Fibroblast of lung (primary cell): ENCODE measurements around the gene CTRB1.

Source experiments
- EZH2 ChIP-seq: IDR thresholded peaks from 2 replicates; pipeline ENCODE4 v1.5.1; 2012; ENCODE audit warnings: low read length, control low read depth, mild to moderate bottlenecking; ENCODE audit errors: missing control alignments
- TF ChIP-seq, protein P1 (sequence below), 2 donors: IDR thresholded peaks in 1 of 2; conservative IDR thresholded peaks in 1 of 2; 1 replicate in 1 of 2; 2 replicates in 1 of 2; pipeline ENCODE4 v1.5.1; 2011 to 2012; ENCODE audit warnings: low read length in 2 of 2, control low read depth in 1 of 2, inconsistent platforms in 1 of 2, low read depth in 1 of 2, mild to moderate bottlenecking in 1 of 2

DNA sequence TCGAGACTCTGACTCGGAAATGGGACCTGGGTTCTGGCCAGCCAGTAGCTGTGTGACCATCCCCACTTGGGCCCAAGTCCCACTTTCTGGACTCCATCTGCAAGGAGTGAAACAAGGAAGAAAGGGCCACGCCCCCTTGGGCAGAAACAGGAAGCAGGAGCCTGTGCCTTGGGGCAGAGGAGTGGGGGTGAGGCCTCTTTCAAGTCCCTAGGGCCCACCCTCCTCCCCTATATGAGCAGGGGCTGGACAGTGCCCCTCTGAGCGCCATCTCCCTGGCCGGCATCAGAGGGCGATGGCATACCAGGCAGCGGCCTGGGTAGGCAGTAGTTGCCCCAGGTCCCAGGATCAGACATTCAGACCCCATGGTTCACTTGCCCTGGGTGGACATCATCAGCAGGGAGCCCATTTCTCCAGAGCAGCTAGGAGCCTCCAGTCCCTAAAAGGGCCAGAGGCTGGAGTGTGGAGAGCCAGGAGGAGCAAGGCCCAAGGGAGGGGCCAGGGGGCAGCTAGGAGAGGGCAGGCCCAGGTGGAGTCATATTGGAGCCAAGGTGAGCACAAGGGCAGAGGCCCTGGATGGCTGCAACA lies 25.5 kb downstream of the CTRB1 start:
- no peak for TF ChIP-seq EZH2
- TF ChIP-seq, protein P1, sequence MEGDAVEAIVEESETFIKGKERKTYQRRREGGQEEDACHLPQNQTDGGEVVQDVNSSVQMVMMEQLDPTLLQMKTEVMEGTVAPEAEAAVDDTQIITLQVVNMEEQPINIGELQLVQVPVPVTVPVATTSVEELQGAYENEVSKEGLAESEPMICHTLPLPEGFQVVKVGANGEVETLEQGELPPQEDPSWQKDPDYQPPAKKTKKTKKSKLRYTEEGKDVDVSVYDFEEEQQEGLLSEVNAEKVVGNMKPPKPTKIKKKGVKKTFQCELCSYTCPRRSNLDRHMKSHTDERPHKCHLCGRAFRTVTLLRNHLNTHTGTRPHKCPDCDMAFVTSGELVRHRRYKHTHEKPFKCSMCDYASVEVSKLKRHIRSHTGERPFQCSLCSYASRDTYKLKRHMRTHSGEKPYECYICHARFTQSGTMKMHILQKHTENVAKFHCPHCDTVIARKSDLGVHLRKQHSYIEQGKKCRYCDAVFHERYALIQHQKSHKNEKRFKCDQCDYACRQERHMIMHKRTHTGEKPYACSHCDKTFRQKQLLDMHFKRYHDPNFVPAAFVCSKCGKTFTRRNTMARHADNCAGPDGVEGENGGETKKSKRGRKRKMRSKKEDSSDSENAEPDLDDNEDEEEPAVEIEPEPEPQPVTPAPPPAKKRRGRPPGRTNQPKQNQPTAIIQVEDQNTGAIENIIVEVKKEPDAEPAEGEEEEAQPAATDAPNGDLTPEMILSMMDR (conservative IDR thresholded peaks at IDR 0.05 in 1 of 2, IDR thresholded peaks at IDR 0.05 in 1 of 2; ENCODE audit: low read depth in 1 of 2, low read length in 2 of 2), result no peak
